OCI-LY7 (cell line): ENCODE measurements around the gene TSHZ2.

Source experiments
- CTCF ChIP-seq: fragments of 200-600 bp; sonication (generic); conservative IDR thresholded peaks from 2 replicates; pipeline ENCODE4 v1.5.1; 2014; ENCODE audit warnings: mild to moderate bottlenecking, antibody characterized with exemption, low read length, moderate library complexity, mixed read lengths
- EZH2phosphoT487 ChIP-seq: fragments of 200-600 bp; sonication (generic); IDR thresholded peaks from 2 replicates; pipeline ENCODE4 v1.6.1; 2018; ENCODE audit warnings: low read depth, borderline replicate concordance, mild to moderate bottlenecking, mixed run types, antibody characterized with exemption, low read length, moderate library complexity, mixed read lengths

GRCh38 chr20:53030061-53030460, 57.9 kb downstream of the TSHZ2 start:
- TF ChIP-seq CTCF = peak; percentile 62
- TF ChIP-seq EZH2phosphoT487 = no peak
